ENCODE data around the gene FAM83B.

Gene FAM83B

GRCh38 chr6:54900666-54901065 is 54.1 kb downstream of the FAM83B start:
- H3K4me3 ChIP-seq (ENCODE audit: low read depth, low read length), result no peak overlapping the region
- TF ChIP-seq REST (tag by site-specific recombination; IDR thresholded peaks at IDR 0.05) (no peak), ZNF114 (tag by site-specific recombination; IDR thresholded peaks at IDR 0.05) (no peak), ZNF830 (tag by site-specific recombination; IDR thresholded peaks at IDR 0.05; ENCODE audit: low read depth) (no peak), ZNF433 (tag by site-specific recombination; IDR thresholded peaks at IDR 0.05; ENCODE audit: low read depth) (no peak), KLF17 (tag by site-specific recombination; IDR thresholded peaks at IDR 0.05) (no peak), ZBTB8A (tag by site-specific recombination; IDR thresholded peaks at IDR 0.05) (no peak), ZBTB6 (tag by site-specific recombination; IDR thresholded peaks at IDR 0.05) (no peak), ZNF140 (tag by site-specific recombination; IDR thresholded peaks at IDR 0.05) (no peak), ZNF26 (tag by site-specific recombination; IDR thresholded peaks at IDR 0.05) (no peak), ZNF324 (tag by site-specific recombination; IDR thresholded peaks at IDR 0.05) (no peak), ZNF335 (tag by site-specific recombination; conservative IDR thresholded peaks at IDR 0.05) (no peak), MZF1 (tag by site-specific recombination; IDR thresholded peaks at IDR 0.05; ENCODE audit: borderline replicate concordance) (no peak), ZNF658 (tag by site-specific recombination; IDR thresholded peaks at IDR 0.05) (no peak), ZFHX2 (tag by site-specific recombination; conservative IDR thresholded peaks at IDR 0.05) (no peak), KLF16 (tag by site-specific recombination; IDR thresholded peaks at IDR 0.05) (no peak), BCL11A (tag by site-specific recombination; IDR thresholded peaks at IDR 0.05; ENCODE audit: low read depth) (no peak), ZNF488 (tag by site-specific recombination; IDR thresholded peaks at IDR 0.05) (no peak), ELK4 (IDR thresholded peaks at IDR 0.05; ENCODE audit: borderline replicate concordance, low read depth, low read length) (no peak)
- no peaks in the 10 kb centered on the region for H3K9me3 ChIP-seq (ENCODE audit: control insufficient read depth, insufficient read depth, low read depth, low read length)
- H3K27ac ChIP-seq (ENCODE audit: extremely low read depth, low read depth, low read length), result no peak overlapping the region
- POLR2A ChIA-PET, result no interaction called here
- H3K36me3 ChIP-seq (ENCODE audit: control insufficient read depth in 2 of 2, insufficient read depth in 1 of 2, low read length in 2 of 2), result no peaks in the 10 kb centered on the region
- H3K4me1 ChIP-seq (ENCODE audit: control insufficient read depth, insufficient read depth, low read length), result peaks cover 20% of the 10 kb centered on the region
- CTCF ChIA-PET, result interaction anchor here (0.9 kb wide), 1 partner anchor 182 kb away, joined by 5 read pairs; no protein-coding TSS in a partner anchor

Data from HEK293 (cell line).